Measurements from ENCODE around the gene CAST. TPM values are rescaled to one million over a fixed set of nuclear protein-coding genes. Genes with fewer than 3 reads are reported as not detected.

The CAST gene
- total RNA-seq, 4 donors from 2014 or later: 98.2 to 350 (median 136) TPM

- H3K9me3 ChIP-seq: no peaks in the 10 kb centered on the region
- H3K27me3 ChIP-seq: no peaks in the 10 kb centered on the region
- no peak for DNase-seq
- no peak overlapping the region for H3K4me3 ChIP-seq
- intact Hi-C loops (cut with DNase I; ENCODE audit: low total_unique reads): no loop called here
- no peaks in the 10 kb centered on the region for H3K36me3 ChIP-seq
- no peak overlapping the region for H3K27ac ChIP-seq
- H3K4me1 ChIP-seq: no peaks in the 10 kb centered on the region
- no peak for TF ChIP-seq POLR2A (IDR thresholded peaks at IDR 0.05)
- TF ChIP-seq, protein P1, sequence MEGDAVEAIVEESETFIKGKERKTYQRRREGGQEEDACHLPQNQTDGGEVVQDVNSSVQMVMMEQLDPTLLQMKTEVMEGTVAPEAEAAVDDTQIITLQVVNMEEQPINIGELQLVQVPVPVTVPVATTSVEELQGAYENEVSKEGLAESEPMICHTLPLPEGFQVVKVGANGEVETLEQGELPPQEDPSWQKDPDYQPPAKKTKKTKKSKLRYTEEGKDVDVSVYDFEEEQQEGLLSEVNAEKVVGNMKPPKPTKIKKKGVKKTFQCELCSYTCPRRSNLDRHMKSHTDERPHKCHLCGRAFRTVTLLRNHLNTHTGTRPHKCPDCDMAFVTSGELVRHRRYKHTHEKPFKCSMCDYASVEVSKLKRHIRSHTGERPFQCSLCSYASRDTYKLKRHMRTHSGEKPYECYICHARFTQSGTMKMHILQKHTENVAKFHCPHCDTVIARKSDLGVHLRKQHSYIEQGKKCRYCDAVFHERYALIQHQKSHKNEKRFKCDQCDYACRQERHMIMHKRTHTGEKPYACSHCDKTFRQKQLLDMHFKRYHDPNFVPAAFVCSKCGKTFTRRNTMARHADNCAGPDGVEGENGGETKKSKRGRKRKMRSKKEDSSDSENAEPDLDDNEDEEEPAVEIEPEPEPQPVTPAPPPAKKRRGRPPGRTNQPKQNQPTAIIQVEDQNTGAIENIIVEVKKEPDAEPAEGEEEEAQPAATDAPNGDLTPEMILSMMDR (IDR thresholded peaks at IDR 0.05): no peak
Observed at GRCh38 chr5:96751203-96752169, 89.3 kb downstream of the CAST start.

DNA sequence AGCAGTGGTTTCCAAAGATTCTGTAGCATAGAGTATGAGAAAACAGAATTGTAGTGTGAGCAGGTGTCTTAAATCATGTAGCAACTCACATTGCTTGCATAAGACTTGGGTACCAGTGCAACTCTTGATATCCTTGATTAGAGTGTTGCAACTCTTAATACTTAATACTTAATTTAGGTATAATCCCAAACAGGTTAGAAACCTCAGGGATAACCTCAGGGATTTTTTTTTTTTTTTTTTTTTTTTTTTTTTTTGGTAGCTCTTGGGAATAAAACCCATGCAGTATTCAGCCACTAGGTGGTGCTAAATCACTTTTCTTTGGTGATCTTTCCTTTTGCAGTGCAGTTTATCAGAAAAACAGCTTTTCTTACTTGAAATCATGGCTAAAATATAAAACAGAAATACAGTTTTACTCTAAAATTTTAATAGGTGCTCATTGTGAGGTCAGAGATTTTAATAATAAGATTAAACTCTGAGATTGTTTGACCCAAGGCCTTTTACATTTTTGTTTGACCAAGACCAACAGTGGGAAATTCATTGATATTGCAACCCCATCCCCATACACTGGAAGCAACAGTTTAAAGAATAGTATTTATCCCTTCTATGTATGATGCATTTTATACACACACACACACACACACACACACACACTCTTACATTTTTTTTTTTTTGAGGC, 90.3 kb downstream of the CAST start:
- Histone ChIP-seq H3K36me3 (no peaks in the 10 kb centered on the region), H3K27ac (no peak overlapping the region), H3K27me3 (no peaks in the 10 kb centered on the region), H3K9me3 (no peaks in the 10 kb centered on the region), H3K4me3 (no peak overlapping the region), H3K4me1 (no peaks in the 10 kb centered on the region)
- intact Hi-C loops (cut with DNase I; ENCODE audit: low total_unique reads): no loop called here
- DNase-seq: peak in 1 of 2 donors; percentile 46
- no peak for TF ChIP-seq POLR2A (IDR thresholded peaks at IDR 0.05)
- TF ChIP-seq, protein P1 (IDR thresholded peaks at IDR 0.05): peak; percentile 31 to 69 (median 50)

GRCh38 chr5:96753017-96753397, 90.8 kb downstream of the CAST start:
- TF ChIP-seq POLR2A (IDR thresholded peaks at IDR 0.05): no peak
- TF ChIP-seq, protein P1 (IDR thresholded peaks at IDR 0.05): no peak
- DNase-seq: no peak
- no peak overlapping the region for H3K27ac ChIP-seq
- intact Hi-C loops (cut with DNase I; ENCODE audit: low total_unique reads): no loop called here
- H3K27me3 ChIP-seq: no peaks in the 10 kb centered on the region
- H3K4me1 ChIP-seq: no peaks in the 10 kb centered on the region
- H3K4me3 ChIP-seq: no peak overlapping the region
- no peaks in the 10 kb centered on the region for H3K9me3 ChIP-seq
- H3K36me3 ChIP-seq: no peaks in the 10 kb centered on the region

DNA sequence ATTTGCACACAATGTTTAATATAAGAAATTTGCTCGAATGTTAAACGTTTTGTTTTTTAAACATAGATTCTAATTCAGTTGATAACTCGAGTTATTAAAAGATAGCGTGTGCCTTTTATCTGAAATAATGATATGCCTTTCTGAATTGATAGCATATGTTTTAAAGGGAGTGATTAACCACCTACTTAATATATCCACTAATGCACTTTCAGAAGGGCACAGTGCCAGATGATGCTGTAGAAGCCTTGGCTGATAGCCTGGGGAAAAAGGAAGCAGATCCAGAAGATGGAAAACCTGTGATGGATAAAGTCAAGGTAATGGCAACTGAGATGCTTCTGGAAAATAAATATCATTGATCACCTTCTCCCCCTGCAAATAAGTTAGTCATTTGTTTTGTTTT, 91.7 kb downstream of the CAST start:
- no peaks in the 10 kb centered on the region for H3K4me1 ChIP-seq
- H3K9me3 ChIP-seq: no peaks in the 10 kb centered on the region
- intact Hi-C loops (cut with DNase I; ENCODE audit: low total_unique reads): no loop called here
- TF ChIP-seq POLR2A (IDR thresholded peaks at IDR 0.05): no peak
- TF ChIP-seq, protein P1 (IDR thresholded peaks at IDR 0.05): no peak
- DNase-seq: no peak
- no peaks in the 10 kb centered on the region for H3K36me3 ChIP-seq
- no peak overlapping the region for H3K27ac ChIP-seq
- H3K4me3 ChIP-seq: no peak overlapping the region
- H3K27me3 ChIP-seq: no peaks in the 10 kb centered on the region

DNA sequence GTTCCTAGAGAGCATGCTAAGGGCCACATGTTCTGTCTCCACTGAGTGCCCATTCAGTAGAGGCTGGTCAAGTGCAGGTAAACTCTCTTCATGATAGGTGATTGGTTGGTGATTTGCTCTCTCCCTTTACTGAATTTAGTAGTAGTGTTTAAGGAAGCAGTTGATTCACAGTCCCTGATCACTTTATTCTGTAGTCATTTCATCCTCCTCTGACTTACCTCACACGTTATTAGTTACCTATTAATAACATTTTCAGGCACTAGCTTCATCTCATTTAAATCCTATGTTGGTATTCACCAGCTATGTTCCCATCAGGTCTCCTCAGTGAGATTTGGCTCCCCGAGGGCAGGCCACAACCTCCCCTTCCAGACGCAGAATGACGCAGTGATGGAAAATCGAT, 93.7 kb downstream of the CAST start:
- TF ChIP-seq, protein P1 (IDR thresholded peaks at IDR 0.05): no peak
- TF ChIP-seq POLR2A (IDR thresholded peaks at IDR 0.05): no peak
- no peaks in the 10 kb centered on the region for H3K9me3 ChIP-seq
- intact Hi-C loops (cut with DNase I; ENCODE audit: low total_unique reads): no loop called here
- no peaks in the 10 kb centered on the region for H3K36me3 ChIP-seq
- no peak for DNase-seq
- no peaks in the 10 kb centered on the region for H3K4me1 ChIP-seq
- no peak overlapping the region for H3K27ac ChIP-seq
- H3K4me3 ChIP-seq: no peak overlapping the region
- no peaks in the 10 kb centered on the region for H3K27me3 ChIP-seq

Measured in uterus (tissue), 4 donors.